NCI-H345 treated with DMSO at 0.1 percent for 48 hours (cell line): Measurements from ENCODE around the gene TBCK.

Source experiments
- DNase-seq: peaks from one replicate; lab custom pipeline; 2025; ENCODE audit not compliant: unreplicated experiment; lab: John Stamatoyannopoulos, UW

TBCK gene

DNA sequence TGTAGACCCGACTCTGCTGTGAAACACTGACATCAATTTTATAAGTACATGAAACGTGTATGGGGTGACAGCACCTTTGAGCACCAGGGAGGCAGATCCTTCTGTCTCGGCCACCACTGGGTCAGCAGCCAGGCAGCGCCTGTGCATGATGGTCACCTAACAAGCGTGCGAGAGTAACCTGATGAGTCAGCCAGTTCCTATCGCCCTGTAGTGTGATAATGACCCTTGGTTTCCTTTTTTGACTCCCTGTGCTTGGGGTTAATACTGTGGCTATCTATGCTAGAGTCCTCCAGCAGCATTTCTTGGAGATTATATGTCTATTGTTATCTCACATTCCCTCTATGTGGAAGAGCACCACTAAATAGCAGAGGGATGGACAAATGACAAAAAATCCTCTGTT is 319.2 kb downstream of the TBCK start:
- DNase-seq: no peak

DNA sequence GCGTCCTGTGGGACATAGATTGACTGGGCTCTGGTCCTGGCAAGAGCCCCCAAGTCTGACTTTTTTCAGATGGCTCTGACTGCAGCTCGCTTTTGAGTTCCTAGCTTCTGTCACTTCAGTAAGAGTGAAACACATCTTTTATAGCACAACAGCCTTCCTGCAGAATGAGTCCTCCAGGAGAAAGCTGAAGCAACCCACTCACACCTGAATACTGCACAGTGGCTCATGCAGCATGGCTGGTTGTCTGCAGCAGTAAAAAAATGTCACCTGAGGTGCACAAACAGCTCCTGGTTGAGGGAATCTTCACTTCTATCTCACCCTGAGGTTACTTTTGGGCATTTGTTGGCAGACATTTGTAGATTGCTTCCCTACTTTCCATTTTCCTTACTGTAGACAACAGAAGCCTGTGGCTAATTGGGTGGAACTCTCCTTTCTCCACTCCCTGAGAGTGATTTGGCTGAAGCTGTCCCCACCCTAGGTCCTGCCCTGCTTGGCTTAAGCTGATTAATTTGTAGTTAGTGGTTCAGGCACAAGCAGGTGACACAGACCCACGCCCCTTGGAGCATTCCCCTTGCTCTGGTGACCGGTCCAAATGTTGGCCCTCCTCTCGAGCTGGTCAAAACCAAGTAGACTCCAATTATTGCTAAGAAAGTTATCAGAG is 321.0 kb downstream of the TBCK start:
- DNase-seq: no peak

DNA sequence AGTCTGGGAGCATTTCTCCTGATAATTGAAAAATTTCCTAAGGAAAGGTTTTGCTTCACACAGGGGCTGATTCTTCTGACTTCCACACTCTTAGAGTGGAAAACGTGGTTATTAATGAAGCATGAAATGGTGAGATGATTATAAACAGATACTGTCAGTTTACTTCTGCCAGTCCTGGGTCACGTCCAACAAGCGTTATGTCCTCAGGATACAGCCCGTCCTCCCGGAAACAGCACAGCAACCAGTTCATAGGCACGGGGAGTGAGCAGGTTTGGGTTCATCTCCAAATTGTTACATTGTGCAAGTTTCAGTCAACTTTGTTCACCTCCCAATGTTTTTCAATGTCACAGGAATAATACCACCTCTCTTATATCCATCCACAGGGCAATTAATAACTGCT is 321.9 kb downstream of the TBCK start:
- no peak for DNase-seq

DNA sequence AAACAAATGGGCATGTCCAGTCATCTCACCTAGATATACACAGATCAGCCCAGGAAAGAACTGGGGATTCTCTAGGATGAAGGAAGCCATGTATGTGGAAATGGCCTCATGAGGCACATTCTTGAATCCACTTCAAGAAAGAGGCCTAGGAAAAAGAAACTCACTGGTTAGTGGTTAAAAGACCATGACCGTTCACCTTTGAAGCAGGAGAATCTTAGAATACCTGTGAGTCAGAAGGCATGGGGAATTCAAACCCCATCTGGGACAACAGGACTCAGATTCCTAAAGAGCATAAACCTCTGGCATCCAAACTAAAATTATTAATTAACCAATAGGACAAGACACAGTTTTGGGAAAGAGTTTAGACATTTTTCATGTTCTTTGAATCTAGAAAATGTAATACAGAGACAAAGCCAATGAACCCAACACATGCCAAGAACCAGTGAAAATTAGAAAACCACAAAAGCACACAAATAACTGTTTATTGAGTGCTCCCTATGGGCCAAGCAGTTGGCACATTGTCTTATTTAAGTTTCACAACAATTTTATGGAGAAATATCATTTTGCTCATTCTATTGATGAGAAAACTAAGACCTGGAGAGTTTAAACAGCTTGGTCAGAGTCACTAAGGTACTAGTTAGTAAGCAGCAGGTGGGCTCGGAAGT is 323.2 kb downstream of the TBCK start:
- no peak for DNase-seq

DNA sequence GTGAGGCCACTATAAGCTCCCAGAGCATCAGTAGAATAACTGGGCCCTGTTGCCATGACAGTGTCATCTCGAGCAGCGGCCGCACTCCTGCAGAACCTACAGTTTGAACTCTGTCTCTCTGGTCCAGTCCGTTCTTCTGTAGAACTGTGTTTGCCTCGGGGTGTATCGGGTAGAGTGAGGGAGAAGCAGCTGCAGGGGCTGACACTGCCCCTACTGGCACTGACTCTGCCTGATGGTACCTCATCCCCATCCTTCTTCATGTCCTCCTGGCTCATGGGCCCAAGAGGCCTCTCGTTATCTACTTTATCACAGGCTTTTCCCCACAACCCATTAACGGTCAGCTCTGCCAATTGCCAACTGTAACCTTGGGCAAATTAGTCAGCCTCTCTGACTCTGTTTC is 324.3 kb downstream of the TBCK start:
- DNase-seq: no peak
